ENCODE data around the gene DOCK10. TPM values are rescaled to one million over a fixed set of nuclear protein-coding genes. Genes with fewer than 3 reads are reported as not detected.

The DOCK10 gene
- total RNA-seq, 1 experiment from 2014 or later: 2.9 TPM

DNA sequence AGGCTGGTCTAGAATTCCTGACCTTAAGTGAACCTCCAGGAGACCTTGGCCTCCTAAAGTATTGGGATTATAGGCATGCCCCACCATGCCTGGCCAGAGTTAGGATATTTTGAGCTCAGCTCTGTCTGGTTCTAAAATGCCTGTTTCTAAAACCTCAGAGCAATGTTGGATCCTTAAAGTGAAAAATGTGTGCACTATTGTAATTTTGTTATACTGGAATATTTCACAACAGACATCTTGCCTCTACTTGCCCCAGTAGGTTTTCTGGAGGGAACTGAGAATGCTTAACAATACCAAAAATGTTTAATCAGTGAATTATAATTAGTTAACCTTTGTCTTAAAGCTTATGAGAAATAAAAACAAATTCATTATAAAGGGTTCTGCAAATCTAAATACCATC, 181.5 kb downstream of the DOCK10 start:
- TF ChIP-seq KAT7 (CRISPR knock-in tag; IDR thresholded peaks at IDR 0.05; ENCODE audit: borderline replicate concordance) (no peak), ZNF423 (CRISPR knock-in tag; IDR thresholded peaks at IDR 0.05) (no peak), TEAD4 (CRISPR knock-in tag; IDR thresholded peaks at IDR 0.05) (no peak), IRF2 (CRISPR knock-in tag; IDR thresholded peaks at IDR 0.05; ENCODE audit: borderline replicate concordance, low read depth) (no peak), SMAD4 (CRISPR knock-in tag; IDR thresholded peaks at IDR 0.05) (no peak), SOX15 (CRISPR knock-in tag; IDR thresholded peaks at IDR 0.05) (no peak), ZNF396 (CRISPR knock-in tag; IDR thresholded peaks at IDR 0.05; ENCODE audit: borderline replicate concordance) (no peak), ZNF416 (CRISPR knock-in tag; IDR thresholded peaks at IDR 0.05) (no peak), CREM (CRISPR knock-in tag; IDR thresholded peaks at IDR 0.05) (no peak), ZNF263 (CRISPR knock-in tag; IDR thresholded peaks at IDR 0.05; ENCODE audit: low read depth) (no peak), ELF4 (CRISPR knock-in tag; IDR thresholded peaks at IDR 0.05; ENCODE audit: low read depth) (no peak), GTF2I (CRISPR knock-in tag; conservative IDR thresholded peaks at IDR 0.05) (no peak)
- TF ChIP-seq, protein P1, sequence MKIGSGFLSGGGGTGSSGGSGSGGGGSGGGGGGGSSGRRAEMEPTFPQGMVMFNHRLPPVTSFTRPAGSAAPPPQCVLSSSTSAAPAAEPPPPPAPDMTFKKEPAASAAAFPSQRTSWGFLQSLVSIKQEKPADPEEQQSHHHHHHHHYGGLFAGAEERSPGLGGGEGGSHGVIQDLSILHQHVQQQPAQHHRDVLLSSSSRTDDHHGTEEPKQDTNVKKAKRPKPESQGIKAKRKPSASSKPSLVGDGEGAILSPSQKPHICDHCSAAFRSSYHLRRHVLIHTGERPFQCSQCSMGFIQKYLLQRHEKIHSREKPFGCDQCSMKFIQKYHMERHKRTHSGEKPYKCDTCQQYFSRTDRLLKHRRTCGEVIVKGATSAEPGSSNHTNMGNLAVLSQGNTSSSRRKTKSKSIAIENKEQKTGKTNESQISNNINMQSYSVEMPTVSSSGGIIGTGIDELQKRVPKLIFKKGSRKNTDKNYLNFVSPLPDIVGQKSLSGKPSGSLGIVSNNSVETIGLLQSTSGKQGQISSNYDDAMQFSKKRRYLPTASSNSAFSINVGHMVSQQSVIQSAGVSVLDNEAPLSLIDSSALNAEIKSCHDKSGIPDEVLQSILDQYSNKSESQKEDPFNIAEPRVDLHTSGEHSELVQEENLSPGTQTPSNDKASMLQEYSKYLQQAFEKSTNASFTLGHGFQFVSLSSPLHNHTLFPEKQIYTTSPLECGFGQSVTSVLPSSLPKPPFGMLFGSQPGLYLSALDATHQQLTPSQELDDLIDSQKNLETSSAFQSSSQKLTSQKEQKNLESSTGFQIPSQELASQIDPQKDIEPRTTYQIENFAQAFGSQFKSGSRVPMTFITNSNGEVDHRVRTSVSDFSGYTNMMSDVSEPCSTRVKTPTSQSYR (CRISPR knock-in tag; IDR thresholded peaks at IDR 0.05): no peak
- TF ChIP-seq, protein P2, sequence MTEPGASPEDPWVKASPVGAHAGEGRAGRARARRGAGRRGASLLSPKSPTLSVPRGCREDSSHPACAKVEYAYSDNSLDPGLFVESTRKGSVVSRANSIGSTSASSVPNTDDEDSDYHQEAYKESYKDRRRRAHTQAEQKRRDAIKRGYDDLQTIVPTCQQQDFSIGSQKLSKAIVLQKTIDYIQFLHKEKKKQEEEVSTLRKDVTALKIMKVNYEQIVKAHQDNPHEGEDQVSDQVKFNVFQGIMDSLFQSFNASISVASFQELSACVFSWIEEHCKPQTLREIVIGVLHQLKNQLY (CRISPR knock-in tag; IDR thresholded peaks at IDR 0.05): no peak
- TF ChIP-seq, protein P3, sequence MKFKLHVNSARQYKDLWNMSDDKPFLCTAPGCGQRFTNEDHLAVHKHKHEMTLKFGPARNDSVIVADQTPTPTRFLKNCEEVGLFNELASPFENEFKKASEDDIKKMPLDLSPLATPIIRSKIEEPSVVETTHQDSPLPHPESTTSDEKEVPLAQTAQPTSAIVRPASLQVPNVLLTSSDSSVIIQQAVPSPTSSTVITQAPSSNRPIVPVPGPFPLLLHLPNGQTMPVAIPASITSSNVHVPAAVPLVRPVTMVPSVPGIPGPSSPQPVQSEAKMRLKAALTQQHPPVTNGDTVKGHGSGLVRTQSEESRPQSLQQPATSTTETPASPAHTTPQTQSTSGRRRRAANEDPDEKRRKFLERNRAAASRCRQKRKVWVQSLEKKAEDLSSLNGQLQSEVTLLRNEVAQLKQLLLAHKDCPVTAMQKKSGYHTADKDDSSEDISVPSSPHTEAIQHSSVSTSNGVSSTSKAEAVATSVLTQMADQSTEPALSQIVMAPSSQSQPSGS (CRISPR knock-in tag; IDR thresholded peaks at IDR 0.05; ENCODE audit: borderline replicate concordance, low read depth): no peak
- TF ChIP-seq, protein P4, sequence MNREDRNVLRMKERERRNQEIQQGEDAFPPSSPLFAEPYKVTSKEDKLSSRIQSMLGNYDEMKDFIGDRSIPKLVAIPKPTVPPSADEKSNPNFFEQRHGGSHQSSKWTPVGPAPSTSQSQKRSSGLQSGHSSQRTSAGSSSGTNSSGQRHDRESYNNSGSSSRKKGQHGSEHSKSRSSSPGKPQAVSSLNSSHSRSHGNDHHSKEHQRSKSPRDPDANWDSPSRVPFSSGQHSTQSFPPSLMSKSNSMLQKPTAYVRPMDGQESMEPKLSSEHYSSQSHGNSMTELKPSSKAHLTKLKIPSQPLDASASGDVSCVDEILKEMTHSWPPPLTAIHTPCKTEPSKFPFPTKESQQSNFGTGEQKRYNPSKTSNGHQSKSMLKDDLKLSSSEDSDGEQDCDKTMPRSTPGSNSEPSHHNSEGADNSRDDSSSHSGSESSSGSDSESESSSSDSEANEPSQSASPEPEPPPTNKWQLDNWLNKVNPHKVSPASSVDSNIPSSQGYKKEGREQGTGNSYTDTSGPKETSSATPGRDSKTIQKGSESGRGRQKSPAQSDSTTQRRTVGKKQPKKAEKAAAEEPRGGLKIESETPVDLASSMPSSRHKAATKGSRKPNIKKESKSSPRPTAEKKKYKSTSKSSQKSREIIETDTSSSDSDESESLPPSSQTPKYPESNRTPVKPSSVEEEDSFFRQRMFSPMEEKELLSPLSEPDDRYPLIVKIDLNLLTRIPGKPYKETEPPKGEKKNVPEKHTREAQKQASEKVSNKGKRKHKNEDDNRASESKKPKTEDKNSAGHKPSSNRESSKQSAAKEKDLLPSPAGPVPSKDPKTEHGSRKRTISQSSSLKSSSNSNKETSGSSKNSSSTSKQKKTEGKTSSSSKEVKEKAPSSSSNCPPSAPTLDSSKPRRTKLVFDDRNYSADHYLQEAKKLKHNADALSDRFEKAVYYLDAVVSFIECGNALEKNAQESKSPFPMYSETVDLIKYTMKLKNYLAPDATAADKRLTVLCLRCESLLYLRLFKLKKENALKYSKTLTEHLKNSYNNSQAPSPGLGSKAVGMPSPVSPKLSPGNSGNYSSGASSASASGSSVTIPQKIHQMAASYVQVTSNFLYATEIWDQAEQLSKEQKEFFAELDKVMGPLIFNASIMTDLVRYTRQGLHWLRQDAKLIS (CRISPR knock-in tag; IDR thresholded peaks at IDR 0.05; ENCODE audit: borderline replicate concordance): no peak
- TF ChIP-seq, protein P5, sequence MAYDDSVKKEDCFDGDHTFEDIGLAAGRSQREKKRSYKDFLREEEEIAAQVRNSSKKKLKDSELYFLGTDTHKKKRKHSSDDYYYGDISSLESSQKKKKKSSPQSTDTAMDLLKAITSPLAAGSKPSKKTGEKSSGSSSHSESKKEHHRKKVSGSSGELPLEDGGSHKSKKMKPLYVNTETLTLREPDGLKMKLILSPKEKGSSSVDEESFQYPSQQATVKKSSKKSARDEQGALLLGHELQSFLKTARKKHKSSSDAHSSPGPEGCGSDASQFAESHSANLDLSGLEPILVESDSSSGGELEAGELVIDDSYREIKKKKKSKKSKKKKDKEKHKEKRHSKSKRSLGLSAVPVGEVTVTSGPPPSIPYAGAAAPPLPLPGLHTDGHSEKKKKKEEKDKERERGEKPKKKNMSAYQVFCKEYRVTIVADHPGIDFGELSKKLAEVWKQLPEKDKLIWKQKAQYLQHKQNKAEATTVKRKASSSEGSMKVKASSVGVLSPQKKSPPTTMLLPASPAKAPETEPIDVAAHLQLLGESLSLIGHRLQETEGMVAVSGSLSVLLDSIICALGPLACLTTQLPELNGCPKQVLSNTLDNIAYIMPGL (CRISPR knock-in tag; IDR thresholded peaks at IDR 0.05): no peak
- TF ChIP-seq, protein P6, sequence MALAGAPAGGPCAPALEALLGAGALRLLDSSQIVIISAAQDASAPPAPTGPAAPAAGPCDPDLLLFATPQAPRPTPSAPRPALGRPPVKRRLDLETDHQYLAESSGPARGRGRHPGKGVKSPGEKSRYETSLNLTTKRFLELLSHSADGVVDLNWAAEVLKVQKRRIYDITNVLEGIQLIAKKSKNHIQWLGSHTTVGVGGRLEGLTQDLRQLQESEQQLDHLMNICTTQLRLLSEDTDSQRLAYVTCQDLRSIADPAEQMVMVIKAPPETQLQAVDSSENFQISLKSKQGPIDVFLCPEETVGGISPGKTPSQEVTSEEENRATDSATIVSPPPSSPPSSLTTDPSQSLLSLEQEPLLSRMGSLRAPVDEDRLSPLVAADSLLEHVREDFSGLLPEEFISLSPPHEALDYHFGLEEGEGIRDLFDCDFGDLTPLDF (CRISPR knock-in tag; IDR thresholded peaks at IDR 0.05): no peak
- TF ChIP-seq, protein P7, sequence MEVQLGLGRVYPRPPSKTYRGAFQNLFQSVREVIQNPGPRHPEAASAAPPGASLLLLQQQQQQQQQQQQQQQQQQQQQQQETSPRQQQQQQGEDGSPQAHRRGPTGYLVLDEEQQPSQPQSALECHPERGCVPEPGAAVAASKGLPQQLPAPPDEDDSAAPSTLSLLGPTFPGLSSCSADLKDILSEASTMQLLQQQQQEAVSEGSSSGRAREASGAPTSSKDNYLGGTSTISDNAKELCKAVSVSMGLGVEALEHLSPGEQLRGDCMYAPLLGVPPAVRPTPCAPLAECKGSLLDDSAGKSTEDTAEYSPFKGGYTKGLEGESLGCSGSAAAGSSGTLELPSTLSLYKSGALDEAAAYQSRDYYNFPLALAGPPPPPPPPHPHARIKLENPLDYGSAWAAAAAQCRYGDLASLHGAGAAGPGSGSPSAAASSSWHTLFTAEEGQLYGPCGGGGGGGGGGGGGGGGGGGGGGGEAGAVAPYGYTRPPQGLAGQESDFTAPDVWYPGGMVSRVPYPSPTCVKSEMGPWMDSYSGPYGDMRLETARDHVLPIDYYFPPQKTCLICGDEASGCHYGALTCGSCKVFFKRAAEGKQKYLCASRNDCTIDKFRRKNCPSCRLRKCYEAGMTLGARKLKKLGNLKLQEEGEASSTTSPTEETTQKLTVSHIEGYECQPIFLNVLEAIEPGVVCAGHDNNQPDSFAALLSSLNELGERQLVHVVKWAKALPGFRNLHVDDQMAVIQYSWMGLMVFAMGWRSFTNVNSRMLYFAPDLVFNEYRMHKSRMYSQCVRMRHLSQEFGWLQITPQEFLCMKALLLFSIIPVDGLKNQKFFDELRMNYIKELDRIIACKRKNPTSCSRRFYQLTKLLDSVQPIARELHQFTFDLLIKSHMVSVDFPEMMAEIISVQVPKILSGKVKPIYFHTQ (CRISPR knock-in tag; IDR thresholded peaks at IDR 0.05): no peak
- TF ChIP-seq, protein P8, sequence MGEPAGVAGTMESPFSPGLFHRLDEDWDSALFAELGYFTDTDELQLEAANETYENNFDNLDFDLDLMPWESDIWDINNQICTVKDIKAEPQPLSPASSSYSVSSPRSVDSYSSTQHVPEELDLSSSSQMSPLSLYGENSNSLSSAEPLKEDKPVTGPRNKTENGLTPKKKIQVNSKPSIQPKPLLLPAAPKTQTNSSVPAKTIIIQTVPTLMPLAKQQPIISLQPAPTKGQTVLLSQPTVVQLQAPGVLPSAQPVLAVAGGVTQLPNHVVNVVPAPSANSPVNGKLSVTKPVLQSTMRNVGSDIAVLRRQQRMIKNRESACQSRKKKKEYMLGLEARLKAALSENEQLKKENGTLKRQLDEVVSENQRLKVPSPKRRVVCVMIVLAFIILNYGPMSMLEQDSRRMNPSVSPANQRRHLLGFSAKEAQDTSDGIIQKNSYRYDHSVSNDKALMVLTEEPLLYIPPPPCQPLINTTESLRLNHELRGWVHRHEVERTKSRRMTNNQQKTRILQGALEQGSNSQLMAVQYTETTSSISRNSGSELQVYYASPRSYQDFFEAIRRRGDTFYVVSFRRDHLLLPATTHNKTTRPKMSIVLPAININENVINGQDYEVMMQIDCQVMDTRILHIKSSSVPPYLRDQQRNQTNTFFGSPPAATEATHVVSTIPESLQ (CRISPR knock-in tag; IDR thresholded peaks at IDR 0.05): no peak
- ChIA-PET CTCF (no interaction called here), POLR2A (interaction anchor here (0.7 kb wide), 1 partner anchor 1702 kb away, joined by 3 read pairs; no protein-coding TSS in a partner anchor)
- H3K4me3 Mint-ChIP-seq: no peak overlapping the region
- H3K27ac Mint-ChIP-seq: no peak overlapping the region
- ATAC-seq (no peak), DNase-seq (ENCODE audit: low spot score) (no peak)
- no peaks in the 10 kb centered on the region for H3K36me3 Mint-ChIP-seq
- H3K9me3 Mint-ChIP-seq: no peaks in the 10 kb centered on the region
- H3K4me1 Mint-ChIP-seq: no peaks in the 10 kb centered on the region
- H3K27me3 Mint-ChIP-seq (ENCODE audit: low read depth): no peaks in the 10 kb centered on the region
